ENCODE data around the gene SNX22. TPM values are rescaled to one million over a fixed set of nuclear protein-coding genes. Genes with fewer than 3 reads are reported as not detected.

The SNX22 gene
- total RNA-seq, 4 donors from 2014 or later: 0.13 to 0.19 TPM; not detected in 2

DNA sequence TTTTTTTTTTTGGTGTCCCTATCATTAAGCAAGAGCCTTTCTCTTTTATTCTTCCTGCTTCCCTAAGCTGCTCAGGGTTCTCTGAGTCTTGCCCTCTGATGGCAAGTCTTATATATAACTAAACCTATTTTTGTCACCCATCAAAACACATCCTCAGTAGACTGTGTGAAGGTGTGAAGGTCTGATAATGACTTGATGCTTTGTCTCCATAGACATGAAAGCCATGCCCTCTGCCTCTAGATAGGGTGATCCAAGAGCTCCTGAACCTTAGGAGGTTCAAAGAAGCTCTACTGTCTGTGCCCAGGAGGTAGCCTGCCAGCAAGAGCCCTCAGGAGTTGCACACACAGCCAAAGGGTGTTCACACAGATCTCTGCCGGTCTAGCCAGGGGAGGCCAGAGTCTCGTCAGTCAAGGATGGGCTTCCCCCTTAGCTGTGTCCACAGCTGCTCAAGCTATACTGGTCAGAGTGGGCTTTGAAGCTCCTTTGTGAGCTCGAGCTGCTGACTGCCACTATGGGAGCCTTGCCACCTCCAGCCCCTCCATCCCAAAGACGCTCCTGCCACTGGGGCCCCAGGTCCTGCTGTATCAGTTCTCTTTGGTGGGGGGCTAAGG lies 13.1 kb upstream of the SNX22 start:
- no peak for ATAC-seq
- Histone ChIP-seq H3K4me1 (no peaks in the 10 kb centered on the region), H3K4me3 (no peak overlapping the region), H3K27ac (no peak overlapping the region), H3K36me3 (peaks cover 0 to 89% of the 10 kb centered on the region in 2 donors), H3K9me3 (no peaks in the 10 kb centered on the region), H3K27me3 (no peaks in the 10 kb centered on the region)
- TF ChIP-seq EP300 (IDR thresholded peaks at IDR 0.05) (no peak), POLR2AphosphoS5 (IDR thresholded peaks at IDR 0.05) (no peak), POLR2A (IDR thresholded peaks at IDR 0.05) (no peak), CTCF (IDR thresholded peaks at IDR 0.05) (no peak)
- no CpG with 5 or more reads among the region's 4 CpGs for WGBS, 2 donors (ENCODE audit: low coverage in 1 of 2)

GRCh38 chr15:64141798-64142512 lies 9.6 kb upstream of the SNX22 start:
- H3K36me3 ChIP-seq: peaks cover 0 to 84% of the 10 kb centered on the region in 2 donors
- no peak overlapping the region for H3K27ac ChIP-seq
- 94 to 95% methylated on average over 3 to 5 of the region's 8 CpGs for WGBS, 2 donors (ENCODE audit: low coverage in 1 of 2)
- ATAC-seq: no peak
- H3K4me1 ChIP-seq: no peaks in the 10 kb centered on the region
- H3K9me3 ChIP-seq: no peaks in the 10 kb centered on the region
- H3K4me3 ChIP-seq: no peak overlapping the region
- no peak for TF ChIP-seq EP300 (IDR thresholded peaks at IDR 0.05)
- TF ChIP-seq POLR2AphosphoS5 (IDR thresholded peaks at IDR 0.05): no peak
- H3K27me3 ChIP-seq: no peaks in the 10 kb centered on the region

DNA sequence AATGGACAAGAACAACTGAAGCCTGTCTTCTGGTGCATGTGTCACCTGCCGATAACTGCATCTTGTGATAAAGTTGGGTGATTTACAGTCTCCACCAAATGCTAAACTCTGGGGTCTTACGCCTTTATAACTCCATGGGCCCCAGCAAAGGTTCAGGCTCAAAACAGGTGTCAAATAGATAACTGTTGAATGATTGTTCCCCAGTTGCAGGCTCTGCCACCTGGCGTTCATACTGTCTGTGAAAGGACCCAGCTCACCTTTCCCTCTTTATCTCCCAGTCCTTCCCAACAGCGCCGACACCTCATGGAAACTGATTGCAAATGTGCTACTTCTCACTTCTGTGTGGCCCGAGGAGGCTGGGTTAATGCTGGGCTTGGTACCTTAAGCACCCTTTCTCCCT lies 8.3 kb upstream of the SNX22 start:
- H3K4me3 ChIP-seq: no peak overlapping the region
- no peaks in the 10 kb centered on the region for H3K4me1 ChIP-seq
- no peaks in the 10 kb centered on the region for H3K27me3 ChIP-seq
- H3K27ac ChIP-seq: no peak overlapping the region
- ATAC-seq: no peak
- no peaks in the 10 kb centered on the region for H3K9me3 ChIP-seq
- WGBS, 2 donors (ENCODE audit: low coverage in 1 of 2): 63 to 74% methylated on average over 3 to 5 of the region's 6 CpGs
- TF ChIP-seq POLR2A (IDR thresholded peaks at IDR 0.05) (no peak), EP300 (IDR thresholded peaks at IDR 0.05) (no peak), POLR2AphosphoS5 (IDR thresholded peaks at IDR 0.05) (no peak)
- peaks cover 0 to 72% of the 10 kb centered on the region in 2 donors for H3K36me3 ChIP-seq

- no peak for ATAC-seq
Measured at GRCh38 chr15:64144192-64144564, 7.4 kb upstream of the SNX22 start.

GRCh38 chr15:64144565-64145281 lies 6.8 kb upstream of the SNX22 start:
- Histone ChIP-seq H3K36me3 (peaks cover 0 to 65% of the 10 kb centered on the region in 2 donors), H3K4me1 (no peaks in the 10 kb centered on the region), H3K9me3 (no peaks in the 10 kb centered on the region), H3K4me3 (no peak overlapping the region), H3K27me3 (no peaks in the 10 kb centered on the region), H3K27ac (no peak overlapping the region)
- TF ChIP-seq POLR2AphosphoS5 (IDR thresholded peaks at IDR 0.05) (no peak), EP300 (IDR thresholded peaks at IDR 0.05) (no peak), POLR2A (IDR thresholded peaks at IDR 0.05) (no peak), CTCF (IDR thresholded peaks at IDR 0.05) (no peak)
- no peak for ATAC-seq
- WGBS, 2 donors (ENCODE audit: low coverage in 1 of 2): 60 to 76% methylated on average over 3 to 7 of the region's 14 CpGs

More at GRCh38 chr15:64144192-64144564, 7.4 kb upstream of the SNX22 start:
- Histone ChIP-seq H3K9me3 (no peaks in the 10 kb centered on the region), H3K4me1 (no peaks in the 10 kb centered on the region), H3K36me3 (peaks cover 0 to 65% of the 10 kb centered on the region in 2 donors), H3K27me3 (no peaks in the 10 kb centered on the region), H3K27ac (no peak overlapping the region), H3K4me3 (no peak overlapping the region)
- 76 to 84% methylated on average over 5 to 8 of the region's 8 CpGs for WGBS, 2 donors (ENCODE audit: low coverage in 1 of 2)
- no peak for TF ChIP-seq CTCF (IDR thresholded peaks at IDR 0.05)
- no peak for TF ChIP-seq POLR2A (IDR thresholded peaks at IDR 0.05)
- no peak for TF ChIP-seq POLR2AphosphoS5 (IDR thresholded peaks at IDR 0.05)
- TF ChIP-seq EP300 (IDR thresholded peaks at IDR 0.05): no peak

All from gastroesophageal sphincter (tissue), 4 donors.